LNCAP (cell line): ENCODE measurements around the gene FBXO17.

Source experiments
- CTCF ChIP-seq: fragments of 450-650 bp; IDR thresholded peaks from 2 replicates; pipeline ENCODE4 v1.5.1; 2017; ENCODE audit warnings: mild to moderate bottlenecking

FBXO17 gene

GRCh38 chr19:38953677-38954076 is 21.9 kb downstream of the FBXO17 start:
- no peak for TF ChIP-seq CTCF

- TF ChIP-seq CTCF = peak; percentile 59
Observed at GRCh38 chr19:38952395-38953165, 23.0 kb downstream of the FBXO17 start.

GRCh38 chr19:38951187-38951586 is 24.4 kb downstream of the FBXO17 start:
- no peak for TF ChIP-seq CTCF

- no peak for TF ChIP-seq CTCF
Observed at GRCh38 chr19:38949580-38950367, 25.8 kb downstream of the FBXO17 start.

GRCh38 chr19:38946229-38947010 is 29.1 kb downstream of the FBXO17 start:
- no peak for TF ChIP-seq CTCF

- no peak for TF ChIP-seq CTCF
Observed at GRCh38 chr19:38945562-38946228, 29.8 kb downstream of the FBXO17 start.

- TF ChIP-seq CTCF = no peak
Observed at GRCh38 chr19:38944981-38945506, 30.5 kb downstream of the FBXO17 start.
